ENCODE results near the gene C5orf46. TPM values are rescaled to one million over a fixed set of nuclear protein-coding genes. Genes with fewer than 3 reads are reported as not detected.

Gene C5orf46
- polyA plus RNA-seq, 1 experiment = 19.6 TPM

- POLR2A ChIA-PET = no interaction called here
- TF ChIP-seq CTCF (IDR thresholded peaks at IDR 0.05; ENCODE audit: insufficient read depth, low read depth, low read length) = no peak
- H3K4me3 ChIP-seq (ENCODE audit: low read depth, low read length) = no peak overlapping the region
- no peaks in the 10 kb centered on the region for H3K27me3 ChIP-seq (ENCODE audit: control insufficient read depth, insufficient read depth, low read length)
- CTCF ChIA-PET = no interaction called here
- no peaks in the 10 kb centered on the region for H3K36me3 ChIP-seq (ENCODE audit: control insufficient read depth, insufficient read depth, low read length)
- DNase-seq (ENCODE audit: low read depth) = no peak
These were observed 54.0 kb downstream of the C5orf46 start for GRCh38 chr5:147852365-147852764.

GRCh38 chr5:147851578-147851977 is 54.8 kb downstream of the C5orf46 start:
- H3K27me3 ChIP-seq (ENCODE audit: control insufficient read depth, insufficient read depth, low read length) = no peaks in the 10 kb centered on the region
- no peak overlapping the region for H3K4me3 ChIP-seq (ENCODE audit: low read depth, low read length)
- no peaks in the 10 kb centered on the region for H3K36me3 ChIP-seq (ENCODE audit: control insufficient read depth, insufficient read depth, low read length)
- CTCF ChIA-PET = interaction anchor here (0.5 to 1.4 kb wide), 2 partner anchors 25 to 270 kb away, joined by 3 read pairs; no protein-coding TSS in a partner anchor
- POLR2A ChIA-PET = no interaction called here
- no peak for TF ChIP-seq CTCF (IDR thresholded peaks at IDR 0.05; ENCODE audit: insufficient read depth, low read depth, low read length)
- DNase-seq (ENCODE audit: low read depth) = no peak

- Histone ChIP-seq H3K36me3 (ENCODE audit: control insufficient read depth, insufficient read depth, low read length) (no peaks in the 10 kb centered on the region), H3K4me3 (ENCODE audit: low read depth, low read length) (no peak overlapping the region), H3K27me3 (ENCODE audit: control insufficient read depth, insufficient read depth, low read length) (no peaks in the 10 kb centered on the region)
- DNase-seq (ENCODE audit: low read depth) = no peak
- POLR2A ChIA-PET = no interaction called here
- CTCF ChIA-PET = interaction anchor here (3.7 kb wide), 1 partner anchor 8 kb away, joined by 27 read pairs; no protein-coding TSS in a partner anchor
- TF ChIP-seq CTCF (IDR thresholded peaks at IDR 0.05; ENCODE audit: insufficient read depth, low read depth, low read length) = no peak
These were observed 57.1 kb downstream of the C5orf46 start for GRCh38 chr5:147849226-147849625.

- TF ChIP-seq CTCF (IDR thresholded peaks at IDR 0.05; ENCODE audit: insufficient read depth, low read depth, low read length) = no peak
- DNase-seq (ENCODE audit: low read depth) = no peak
- Histone ChIP-seq H3K4me3 (ENCODE audit: low read depth, low read length) (no peak overlapping the region), H3K27me3 (ENCODE audit: control insufficient read depth, insufficient read depth, low read length) (no peaks in the 10 kb centered on the region), H3K36me3 (ENCODE audit: control insufficient read depth, insufficient read depth, low read length) (no peaks in the 10 kb centered on the region)
- ChIA-PET POLR2A (no interaction called here), CTCF (interaction anchor here (1.0 to 4.1 kb wide), 2 partner anchors 12 to 218 kb away, joined by 4 to 22 read pairs; no protein-coding TSS in a partner anchor)
These were observed 60.7 kb downstream of the C5orf46 start for GRCh38 chr5:147845618-147846017.

- TF ChIP-seq CTCF (IDR thresholded peaks at IDR 0.05; ENCODE audit: insufficient read depth, low read depth, low read length) = no peak
- DNase-seq (ENCODE audit: low read depth) = no peak
- H3K4me3 ChIP-seq (ENCODE audit: low read depth, low read length) = no peak overlapping the region
- ChIA-PET CTCF (interaction anchor here (1.0 to 4.1 kb wide), 2 partner anchors 12 to 217 kb away, joined by 4 to 22 read pairs; no protein-coding TSS in a partner anchor), POLR2A (no interaction called here)
- H3K27me3 ChIP-seq (ENCODE audit: control insufficient read depth, insufficient read depth, low read length) = no peaks in the 10 kb centered on the region
- no peaks in the 10 kb centered on the region for H3K36me3 ChIP-seq (ENCODE audit: control insufficient read depth, insufficient read depth, low read length)
These were observed 61.5 kb downstream of the C5orf46 start for GRCh38 chr5:147844846-147845245.

Data from BJ (cell line).